GM18526 (cell line): ENCODE measurements around the gene NDUFC1.
A peak's percentile ranks its signal among the peaks of the same experiment; 100 is the strongest.

ENCODE experiments used
- POLR2A ChIP-seq: IDR thresholded peaks from 3 replicates; pipeline ENCODE4 v1.6.1; 2011; ENCODE audit not compliant: insufficient read length; ENCODE audit errors: extremely low read depth

NDUFC1 gene

DNA sequence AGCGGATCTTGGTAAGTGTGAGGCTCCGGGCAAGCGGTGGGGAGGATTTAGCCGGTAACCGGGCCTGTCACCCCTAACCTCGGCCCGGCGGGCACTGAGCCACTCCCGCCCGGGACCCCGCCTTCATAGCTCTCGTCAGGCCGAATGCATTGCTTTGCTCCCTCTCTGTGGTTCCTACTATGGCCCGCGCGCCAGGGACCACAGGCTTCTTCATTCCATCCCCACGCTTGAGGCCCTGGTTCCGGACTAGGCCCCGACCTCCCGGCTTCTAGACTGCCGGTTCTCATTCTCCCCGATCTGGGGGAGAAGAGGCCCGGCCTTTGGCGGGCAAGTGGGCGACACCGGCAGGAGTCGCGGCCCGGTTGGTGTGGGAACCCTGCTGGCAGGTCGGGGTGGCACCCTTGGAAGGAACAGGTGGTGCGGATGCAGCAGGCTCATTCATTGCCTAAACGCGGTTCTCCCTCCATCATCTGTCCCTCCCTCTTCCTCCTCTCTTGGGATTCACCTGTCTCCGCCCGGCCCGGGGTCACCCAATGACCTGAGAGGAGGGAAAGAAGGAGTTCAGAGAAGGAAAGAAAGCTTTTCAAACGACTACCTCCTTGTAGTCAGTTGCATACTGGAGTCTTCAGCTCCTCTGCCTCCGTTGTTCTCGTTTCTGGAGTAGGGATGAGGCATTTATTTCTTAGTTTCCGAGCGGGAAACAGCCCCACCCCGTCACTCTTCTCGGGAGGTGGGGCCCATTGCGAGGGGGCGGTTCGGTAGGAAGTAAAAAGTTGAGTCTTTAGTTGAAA is at the start of gene NDUFC1:
NDUFC1 (minus strand) TSS at position 657 of the 791 bp plus-strand sequence. CDS start 6,679 bp downstream, outside the sequence.
- peak; percentile 11 for TF ChIP-seq POLR2A

DNA sequence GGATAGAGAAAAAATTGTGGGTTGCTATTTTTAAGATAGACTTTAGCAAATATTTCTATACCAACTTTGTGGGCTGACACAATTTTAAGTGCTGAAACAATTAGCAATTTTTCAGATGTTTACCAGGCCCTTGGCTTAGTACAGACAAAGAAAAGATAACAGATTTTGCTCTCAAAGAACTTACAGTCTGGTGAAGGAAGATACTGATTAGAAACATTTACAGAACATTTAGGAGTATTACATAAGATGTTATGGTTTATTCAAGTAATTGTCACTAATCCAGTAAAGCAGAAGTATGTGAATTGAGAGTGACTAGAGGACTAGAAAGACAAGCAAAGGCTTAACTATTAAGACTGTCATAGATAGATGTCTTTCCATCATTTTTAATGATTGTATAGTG is 35.3 kb upstream of the NDUFC1 start:
- TF ChIP-seq POLR2A, result no peak

DNA sequence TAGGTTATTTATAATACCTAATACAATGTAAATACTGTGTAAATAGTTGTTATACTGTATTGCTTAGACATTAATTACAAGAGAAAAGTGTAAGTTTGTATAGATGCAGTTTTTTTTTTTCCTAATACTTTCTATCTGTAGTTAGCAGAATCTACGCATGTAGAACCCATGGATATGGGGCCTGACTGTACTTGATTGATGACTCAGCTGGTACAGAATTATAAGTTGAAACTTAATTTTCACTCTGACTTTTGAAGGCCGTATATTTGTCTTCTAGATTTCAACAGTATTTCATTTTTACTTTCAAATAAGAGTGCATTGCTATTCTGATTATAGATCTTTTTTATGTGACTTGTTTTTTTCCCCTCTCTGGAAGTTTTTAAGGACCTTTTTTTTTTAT is 30.8 kb upstream of the NDUFC1 start:
- TF ChIP-seq POLR2A, result no peak

- no peak for TF ChIP-seq POLR2A
Observed at GRCh38 chr4:139331185-139331584, 28.9 kb upstream of the NDUFC1 start.

DNA sequence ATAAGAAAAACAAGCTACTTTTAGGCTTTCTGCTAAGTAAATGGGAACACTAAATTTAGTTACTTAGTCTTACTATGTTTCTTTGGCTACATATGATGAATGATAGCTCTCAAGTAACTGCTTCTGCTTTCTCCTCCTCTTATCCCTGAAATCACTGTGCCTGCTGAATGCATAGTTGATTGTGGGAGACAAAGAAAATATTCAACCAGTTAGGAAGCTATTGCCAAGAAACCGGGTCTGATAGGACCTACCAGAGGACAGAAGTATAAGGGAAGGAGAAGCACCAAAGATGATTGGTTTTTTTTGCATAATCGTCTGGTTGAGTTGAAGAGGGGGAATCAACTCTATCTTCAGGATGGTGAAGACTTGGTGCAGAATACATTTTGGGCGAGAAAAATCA is 28.0 kb upstream of the NDUFC1 start:
- TF ChIP-seq POLR2A, result no peak

GRCh38 chr4:139329665-139330200 is 27.5 kb upstream of the NDUFC1 start:
- no peak for TF ChIP-seq POLR2A

DNA sequence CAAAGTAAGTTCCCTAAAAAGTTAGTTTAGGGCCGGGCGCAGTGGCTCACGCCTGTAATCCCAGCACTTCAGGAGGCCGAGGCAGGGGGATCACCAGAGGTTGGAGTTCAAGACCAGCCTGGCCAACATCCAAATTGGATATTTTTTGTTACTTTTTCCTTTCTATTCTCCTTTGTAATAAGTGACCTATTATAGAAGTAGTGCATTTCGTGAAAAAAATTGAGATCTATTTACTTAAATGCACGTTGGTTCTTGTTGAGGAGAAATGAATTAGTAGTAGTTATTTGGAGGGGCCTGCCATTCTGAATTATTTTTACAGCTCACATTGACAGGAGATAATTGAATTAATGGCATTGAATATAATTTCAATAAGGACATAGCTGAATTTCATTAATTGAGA is 22.3 kb upstream of the NDUFC1 start:
- TF ChIP-seq POLR2A, result no peak

GRCh38 chr4:139319571-139319970 is 17.3 kb upstream of the NDUFC1 start:
- TF ChIP-seq POLR2A, result no peak

- no peak for TF ChIP-seq POLR2A
Observed at GRCh38 chr4:139317635-139318034, 15.4 kb upstream of the NDUFC1 start.

GRCh38 chr4:139316733-139317132 is 14.5 kb upstream of the NDUFC1 start:
- TF ChIP-seq POLR2A, result no peak

GRCh38 chr4:139315221-139315675 is 13.0 kb upstream of the NDUFC1 start:
- no peak for TF ChIP-seq POLR2A

GRCh38 chr4:139314047-139314800 is 11.9 kb upstream of the NDUFC1 start:
- no peak for TF ChIP-seq POLR2A

DNA sequence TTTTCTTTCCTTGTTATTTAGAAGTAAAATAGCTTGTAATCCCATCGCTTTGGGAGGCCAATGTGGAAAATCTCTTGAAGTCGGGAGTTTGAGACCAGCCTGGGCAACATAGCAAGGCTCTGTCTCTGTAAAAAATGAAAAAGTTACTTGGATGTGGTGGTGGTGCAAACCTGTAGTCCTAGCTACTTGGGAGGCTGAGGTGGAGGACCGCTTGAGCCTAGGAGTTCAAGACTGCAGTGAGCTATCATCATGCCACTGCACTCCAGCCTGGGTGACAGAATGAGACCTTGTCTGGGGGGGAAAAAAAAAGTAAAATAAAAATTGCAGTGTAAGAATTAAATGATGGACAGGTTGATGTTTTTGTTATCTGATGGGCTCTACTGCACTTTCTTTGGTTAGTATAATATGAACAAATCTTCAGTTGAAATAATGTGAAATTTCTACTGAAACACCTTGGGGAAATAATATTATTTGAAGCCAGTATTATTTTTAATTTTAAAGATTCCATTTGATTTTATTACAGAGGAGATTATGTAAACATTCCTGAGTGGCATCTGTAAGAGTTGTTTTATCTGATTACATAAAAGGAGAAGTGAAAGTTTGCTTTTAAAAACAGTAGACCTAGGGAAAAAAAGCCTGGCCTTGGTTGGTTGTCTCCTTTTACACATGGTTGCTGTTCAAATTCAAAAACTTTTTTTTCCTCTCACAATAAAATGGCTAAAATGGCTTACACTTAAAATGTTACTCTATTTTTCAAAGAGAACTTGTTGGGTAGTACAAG is 10.5 kb upstream of the NDUFC1 start:
- TF ChIP-seq POLR2A, result no peak

GRCh38 chr4:139311909-139312308 is 9.6 kb upstream of the NDUFC1 start:
- no peak for TF ChIP-seq POLR2A

DNA sequence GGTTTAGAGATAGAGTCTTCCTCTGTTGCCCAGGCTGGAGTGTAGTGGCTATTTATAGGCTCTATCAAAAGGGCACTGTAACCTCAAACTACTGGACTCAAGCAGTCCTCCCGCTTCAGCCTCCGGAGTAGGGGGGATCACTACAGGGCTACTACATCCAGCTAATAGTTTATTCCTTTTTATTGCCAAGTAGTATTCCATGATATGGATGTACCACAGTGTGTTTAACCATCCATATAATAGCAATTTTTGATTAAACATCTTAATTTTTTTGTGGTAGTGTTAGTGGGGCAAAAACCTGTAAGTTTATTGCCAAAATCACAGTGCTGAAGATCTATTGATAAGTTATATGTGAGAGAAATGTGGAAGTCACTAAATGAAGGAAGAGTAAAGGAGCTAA is 2.6 kb upstream of the NDUFC1 start:
- TF ChIP-seq POLR2A, result no peak
